K562 (cell line): ENCODE data around the gene NPAS2. TPM values are rescaled to one million over a fixed set of nuclear protein-coding genes. Genes with fewer than 3 reads are reported as not detected.
A peak's percentile ranks its signal among the peaks of the same experiment; 100 is the strongest.

Experiments used
- ATAC-seq: fragments of 200-7000 bp; cut with Tn5 transposase; 3 replicates; pipeline ENCODE4 v1.9.1; 2020; ENCODE audit warnings: moderate library complexity
- BruUV-seq: library from RNA; stranded (reverse); fragments of 400-500 nt; replicated peaks from 2 replicates; lab custom pipeline; 2021; lab: Mats Ljungman, UMichigan
- CTCF ChIA-PET: fragments of 300-600 bp; formaldehyde crosslinking; extraction: SDS; loops from one replicate; lab custom pipeline; 2021; ENCODE audit warnings: low intra/inter-chr PET ratio; lab: Yijun Ruan, JAX
- POLR2A ChIA-PET: fragments of 300-600, 350-650 bp; sonication (Branson Sonifier 250); formaldehyde crosslinking; extraction: SDS; loops from one replicate; lab custom pipeline; 2021; ENCODE audit warnings: antibody characterized with exemption, inconsistent platforms; lab: Yijun Ruan, JAX
- DNase-seq, 4 experiments: peaks; one replicate each; pipeline versions ENCODE4 v3.0.0 to v3.0.0-alpha.2; 2011 to 2018; ENCODE audit warnings: low spot score in 3 of 4, mixed read lengths in 3 of 4; ENCODE audit errors: extremely low read depth in 1 of 4
- FAIRE-seq: peaks from 2 replicates; lab custom pipeline; 2011; peaks lifted over from hg19 to GRCh38; lab: Jason Lieb, UNC
- H2AFZ ChIP-seq: 2 replicates; pipeline ENCODE4 v1.6.0; 2011; ENCODE audit warnings: low read depth, low read length, control low read depth, inconsistent platforms
- H3K27ac ChIP-seq: fragments of 200-600 bp; 3 replicates; pipeline ENCODE4 v1.8.0; 2011; ENCODE audit warnings: low read depth, mild to moderate bottlenecking, control low read depth, inconsistent platforms, low read length, moderate library complexity, mixed read lengths; ENCODE audit errors: extremely low read depth
- H3K27me3 ChIP-seq, 2 experiments: fragments of 300-600 bp in 1 of 2; 2 replicates in 1 of 2; 3 replicates in 1 of 2; pipeline versions ENCODE4 v1.6.0 to v1.8.0; 2011; ENCODE audit warnings: inconsistent platforms in 2 of 2, low read length in 2 of 2, mild to moderate bottlenecking in 1 of 2, mixed read lengths in 1 of 2, moderate library complexity in 1 of 2; ENCODE audit not compliant: control insufficient read depth in 2 of 2, insufficient read depth in 2 of 2
- H3K36me3 ChIP-seq: fragments of 300-600 bp; 3 replicates; pipeline ENCODE4 v1.8.0; 2011; ENCODE audit warnings: mild to moderate bottlenecking, low read length, inconsistent platforms; ENCODE audit not compliant: control insufficient read depth, insufficient read depth
- H3K4me1 ChIP-seq, 2 experiments: fragments of 200-600 bp in 1 of 2; replicated peaks in 1 of 2; 2 replicates in 1 of 2; 3 replicates in 1 of 2; pipeline versions ENCODE4 v1.5.1 to v1.8.0; 2011; ENCODE audit warnings: inconsistent platforms in 2 of 2, low read length in 2 of 2, mild to moderate bottlenecking in 1 of 2, mixed read lengths in 1 of 2, moderate library complexity in 1 of 2; ENCODE audit not compliant: control insufficient read depth in 2 of 2, insufficient read depth in 2 of 2
- H3K4me2 ChIP-seq: 2 replicates; pipeline ENCODE4 v1.6.1; 2011; ENCODE audit warnings: low read length, control low read depth, inconsistent platforms, mixed read lengths; ENCODE audit not compliant: insufficient read depth
- H3K4me3 ChIP-seq: fragments of 200-600 bp; sonication (generic), shearing (Covaris generic); 2 replicates; pipeline ENCODE4 v1.5.1; 2016; ENCODE audit warnings: control low read depth, inconsistent platforms
- H3K79me2 ChIP-seq: fragments of 200-600 bp; 3 replicates; pipeline ENCODE4 v1.8.0; 2011; ENCODE audit warnings: low read length, inconsistent platforms; ENCODE audit not compliant: control insufficient read depth, insufficient read depth
- H3K9ac ChIP-seq, 2 experiments: 2 replicates each; pipeline versions ENCODE4 v1.6.0 to v1.6.1; 2011; ENCODE audit warnings: low read depth in 2 of 2, low read length in 2 of 2, control low read depth in 1 of 2, inconsistent platforms in 1 of 2, mild to moderate bottlenecking in 1 of 2, mixed read lengths in 1 of 2; ENCODE audit not compliant: insufficient read depth in 1 of 2
- H3K9me1 ChIP-seq: one replicate; pipeline ENCODE4 v1.6.0; 2011; ENCODE audit warnings: inconsistent platforms, mild to moderate bottlenecking, low read length, moderate library complexity; ENCODE audit not compliant: control insufficient read depth, insufficient read depth
- H3K9me3 ChIP-seq: replicated peaks from 2 replicates; pipeline ENCODE4 v1.5.1; 2011; ENCODE audit warnings: low read depth, low read length, inconsistent platforms; ENCODE audit not compliant: control insufficient read depth, insufficient read depth
- H4K20me1 ChIP-seq: replicated peaks from 2 replicates; pipeline ENCODE4 v1.6.1; 2011; ENCODE audit warnings: low read length, inconsistent platforms, mixed read lengths; ENCODE audit not compliant: control insufficient read depth, insufficient read depth
- CTCF ChIP-seq, 3 experiments: IDR thresholded peaks in 2 of 3; conservative IDR thresholded peaks in 1 of 3; 2 replicates each; pipeline ENCODE4 v1.5.1; 2011 to 2012; ENCODE audit warnings: low read length in 3 of 3, mild to moderate bottlenecking in 3 of 3, control low read depth in 2 of 3, improper control_type of control experiment in 1 of 3, inconsistent platforms in 1 of 3, low read depth in 1 of 3, mixed read lengths in 1 of 3, moderate library complexity in 1 of 3; ENCODE audit not compliant: insufficient read depth in 2 of 3
- MAFK ChIP-seq: IDR thresholded peaks from 2 replicates; pipeline ENCODE4 v1.6.1; 2011; ENCODE audit warnings: low read length, improper control_type of control experiment
- SRF ChIP-seq, 2 experiments: fragments of 250-450, 450-650 bp in 1 of 2; sonication (Bioruptor Pico) in 1 of 2; sonication (generic) in 1 of 2; formaldehyde crosslinking; IDR thresholded peaks; 2 replicates each; pipeline versions ENCODE4 v1.5.0 to v1.5.1; 2020 to 2022; ENCODE audit warnings: mild to moderate bottlenecking in 1 of 2, missing genetic modification reagents in 1 of 2
- ZNF586 ChIP-seq: fragments of 450-650 bp; formaldehyde crosslinking; conservative IDR thresholded peaks from 2 replicates; pipeline ENCODE4 v1.4.0; 2020; ENCODE audit warnings: mild to moderate bottlenecking, moderate library complexity
- WGBS: fragments of 100-300 bp; shearing (Covaris generic); methylation state at CpG from one replicate; pipeline ENCODE4 v1.1.6; 2016; ENCODE audit warnings: low coverage, mixed read lengths; ENCODE audit not compliant: insufficient coverage; ENCODE audit errors: missing lambda C conversion rate; 5-methylcytosine and 5-hydroxymethylcytosine counted together
- in situ Hi-C: fragments of 300-500 bp; cut with MboI; formaldehyde crosslinking; loops from 4 replicates; pipeline ENCODE4 v1.15.0; 2018; ENCODE audit warnings: inconsistent platforms, mixed read lengths
- intact Hi-C: fragments of 100-400 bp; cut with micrococcal nuclease; formaldehyde crosslinking; loops from 2 replicates; pipeline ENCODE4 v1.14.2; 2022
- polyA plus RNA-seq, 8 experiments: library from polyadenylated mRNA; depleted of rRNA in 4 of 8; stranded (reverse) in 5 of 8; unstranded in 3 of 8; fragments of >200 nt; fragmentation: Nextera tagmentation in 2 of 8; fragmentation: Illumina TruSeq in 1 of 8; extraction: Ambion mirVana in 2 of 8; extraction: Trizol in 1 of 8; gene quantifications; 2 replicates each; pipeline versions ENCODE4 v1.2.1 to v1.2.3, GENCODE V29; 2011 to 2014; ENCODE audit warnings: inconsistent platforms in 1 of 8, missing spikeins in 1 of 8
- total RNA-seq, 7 experiments: library from RNA; depleted of rRNA in 6 of 7; stranded (reverse); fragments of >200 nt in 6 of 7; fragmentation: Illumina TruSeq in 2 of 7; extraction: Trizol in 2 of 7; gene quantifications; 2 replicates each; pipeline versions ENCODE4 v1.2.1 to v1.2.3, GENCODE V29; 2011 to 2021; ENCODE audit warnings: low replicate concordance in 1 of 7

The NPAS2 gene
- total and polyA plus RNA-seq, 9 of the 15 experiments (the other 6 are each of a cell fraction or from before 2014, with no cell fraction given) = 0.06 to 0.29 (median 0.07) TPM; not detected in 5

- no peak for ATAC-seq
- POLR2A ChIA-PET = no interaction called here
- Histone ChIP-seq H3K9me3 (no peaks in the 10 kb centered on the region), H3K79me2 (no peaks in the 10 kb centered on the region), H3K4me3 (no peak overlapping the region), H3K9ac (no peak overlapping the region), H3K4me1 (peaks cover 0 to 8% of the 10 kb centered on the region in 2 experiments; a peak in 2 of 5 replicates), H4K20me1 (no peaks in the 10 kb centered on the region), H2AFZ (no peak overlapping the region), H3K27me3 (peaks cover 18 to 25% of the 10 kb centered on the region in 2 experiments; a peak in 4 of 5 replicates), H3K36me3 (no peaks in the 10 kb centered on the region), H3K9me1 (no peaks in the 10 kb centered on the region), H3K4me2 (no peak overlapping the region), H3K27ac (no peak overlapping the region)
- FAIRE-seq = no peak
- TF ChIP-seq SRF (CRISPR knock-in tag; IDR thresholded peaks at IDR 0.05) = peak in 1 of 2 experiments; percentile 20; a peak in 1 of 4 replicates
- TF ChIP-seq ZNF586 (CRISPR knock-in tag) = no peak
- intact Hi-C loops (no loop called here), in situ Hi-C loops (no loop called here)
- CTCF ChIA-PET = no interaction called here
- no peak for DNase-seq
- 20% methylated on average over 12 of the region's 16 CpGs for WGBS
- BruUV-seq = no TSS peak
Observed at GRCh38 chr2:100818003-100818605, 1.8 kb upstream of the NPAS2 start.

GRCh38 chr2:100818606-100819369 is 1.2 kb upstream of the NPAS2 start:
- Histone ChIP-seq H3K4me3 (no peak overlapping the region), H3K9me1 (no peaks in the 10 kb centered on the region), H3K4me1 (peaks cover 0 to 8% of the 10 kb centered on the region in 2 experiments; a peak in 2 of 5 replicates), H3K36me3 (no peaks in the 10 kb centered on the region), H2AFZ (no peak overlapping the region), H3K9me3 (no peaks in the 10 kb centered on the region), H3K4me2 (no peak overlapping the region), H3K27ac (no peak overlapping the region), H4K20me1 (no peaks in the 10 kb centered on the region), H3K27me3 (peaks cover 18 to 25% of the 10 kb centered on the region in 2 experiments; a peak in 4 of 5 replicates), H3K79me2 (no peaks in the 10 kb centered on the region), H3K9ac (no peak overlapping the region)
- TF ChIP-seq MAFK (no peak), CTCF (IDR thresholded peaks at IDR 0.05 in 2 of 3, conservative IDR thresholded peaks at IDR 0.05 in 1 of 3; ENCODE audit: insufficient read depth in 2 of 3, low read depth in 1 of 3, low read length in 3 of 3) (peak in 1 of 3 experiments; percentile 36; a peak in 1 of 6 replicates)
- 28% methylated on average over 23 of the region's 51 CpGs for whole genome bisulfite sequencing
- no TSS peak for BruUV-seq
- CTCF ChIA-PET = no interaction called here
- intact Hi-C loops = no loop called here
- no peak for FAIRE-seq
- POLR2A ChIA-PET = no interaction called here
- ATAC-seq = no peak
- in situ Hi-C loops = no loop called here
- DNase-seq = no peak
